IgD-negative memory B cell (primary cell): ENCODE data around the gene PTK6. TPM values are rescaled to one million over a fixed set of nuclear protein-coding genes. Genes with fewer than 3 reads are reported as not detected.

ENCODE experiments used
- H3K27ac Mint-ChIP-seq, 3 donors: one replicate each; pipeline ENCODE4 v1.8.0; 2020 to 2022; ENCODE audit warnings: mild to moderate bottlenecking in 3 of 3, mixed read lengths in 3 of 3, moderate library complexity in 1 of 3
- H3K27me3 Mint-ChIP-seq: one replicate; pipeline ENCODE4 v1.8.0; 2021; ENCODE audit warnings: mixed read lengths
- H3K36me3 Mint-ChIP-seq: one replicate; pipeline ENCODE4 v1.8.0; 2020; ENCODE audit warnings: mild to moderate bottlenecking, mixed read lengths
- H3K4me1 Mint-ChIP-seq, 3 donors: one replicate each; pipeline ENCODE4 v1.8.0; 2020 to 2022; ENCODE audit warnings: mixed read lengths in 3 of 3, mild to moderate bottlenecking in 1 of 3
- H3K4me3 Mint-ChIP-seq, 4 donors: one replicate each; pipeline ENCODE4 v1.8.0; 2020 to 2022; ENCODE audit warnings: mild to moderate bottlenecking in 4 of 4, mixed read lengths in 4 of 4, moderate library complexity in 3 of 4
- H3K9me3 Mint-ChIP-seq, 3 donors: one replicate each; pipeline ENCODE4 v1.8.0; 2020 to 2021; ENCODE audit warnings: mixed read lengths in 3 of 3, mild to moderate bottlenecking in 1 of 3
- polyA plus RNA-seq: library from polyadenylated mRNA; unstranded; fragments of 300-500 nt; fragmentation: Illumina TruSeq; gene quantifications from one replicate; pipeline ENCODE4 v1.2.3, GENCODE V29; 2021

PTK6 gene
- polyA plus RNA-seq, 1 donor from 2014 or later = 1.3 TPM

- Mint-ChIP-seq H3K9me3 (peaks cover 3 to 13% (median 6%) of the 10 kb centered on the region in 3 donors), H3K4me1 (no peaks in the 10 kb centered on the region), H3K4me3 (no peak overlapping the region), H3K36me3 (peaks cover 3% of the 10 kb centered on the region), H3K27me3 (peaks cover 23% of the 10 kb centered on the region), H3K27ac (no peak overlapping the region)
These were observed 29.0 kb downstream of the PTK6 start for GRCh38 chr20:63508072-63508768.

- H3K27ac Mint-ChIP-seq = no peak overlapping the region
- H3K9me3 Mint-ChIP-seq = peaks cover 2 to 12% (median 3%) of the 10 kb centered on the region in 3 donors
- H3K4me3 Mint-ChIP-seq = peak overlapping the region in 1 of 4 donors; percentile 77
- no peaks in the 10 kb centered on the region for H3K4me1 Mint-ChIP-seq
- peaks cover 3% of the 10 kb centered on the region for H3K36me3 Mint-ChIP-seq
- H3K27me3 Mint-ChIP-seq = peaks cover 22% of the 10 kb centered on the region
These were observed 30.0 kb downstream of the PTK6 start for GRCh38 chr20:63507083-63507743.

GRCh38 chr20:63505723-63506122 is 31.5 kb downstream of the PTK6 start:
- Mint-ChIP-seq H3K27me3 (peaks cover 18% of the 10 kb centered on the region), H3K36me3 (peaks cover 3% of the 10 kb centered on the region), H3K9me3 (peaks cover 2 to 12% (median 3%) of the 10 kb centered on the region in 3 donors), H3K4me1 (no peaks in the 10 kb centered on the region), H3K27ac (no peak overlapping the region), H3K4me3 (no peak overlapping the region)

- no peak overlapping the region for H3K4me3 Mint-ChIP-seq
- peak overlapping the region in 1 of 3 donors; percentile 8 for H3K27ac Mint-ChIP-seq
- H3K36me3 Mint-ChIP-seq = peaks cover 3% of the 10 kb centered on the region
- no peaks in the 10 kb centered on the region for H3K4me1 Mint-ChIP-seq
- H3K27me3 Mint-ChIP-seq = peaks cover 16% of the 10 kb centered on the region
- peaks cover 2 to 12% (median 3%) of the 10 kb centered on the region in 3 donors for H3K9me3 Mint-ChIP-seq
These were observed 31.9 kb downstream of the PTK6 start for GRCh38 chr20:63505281-63505680.

GRCh38 chr20:63504642-63505041 is 32.5 kb downstream of the PTK6 start:
- Mint-ChIP-seq H3K9me3 (peaks cover 2 to 12% (median 3%) of the 10 kb centered on the region in 3 donors), H3K36me3 (peaks cover 3% of the 10 kb centered on the region), H3K4me3 (no peak overlapping the region), H3K27ac (peak overlapping the region in 1 of 3 donors; percentile 8), H3K27me3 (peaks cover 14% of the 10 kb centered on the region), H3K4me1 (no peaks in the 10 kb centered on the region)

GRCh38 chr20:63503524-63503923 is 33.7 kb downstream of the PTK6 start:
- peaks cover 2 to 12% (median 3%) of the 10 kb centered on the region in 3 donors for H3K9me3 Mint-ChIP-seq
- H3K27ac Mint-ChIP-seq = no peak overlapping the region
- H3K27me3 Mint-ChIP-seq = peaks cover 10% of the 10 kb centered on the region
- no peak overlapping the region for H3K4me3 Mint-ChIP-seq
- H3K4me1 Mint-ChIP-seq = no peaks in the 10 kb centered on the region
- peaks cover 3% of the 10 kb centered on the region for H3K36me3 Mint-ChIP-seq

- no peak overlapping the region for H3K27ac Mint-ChIP-seq
These were observed 34.5 kb downstream of the PTK6 start for GRCh38 chr20:63502671-63503172.

GRCh38 chr20:63501818-63502670 is 35.1 kb downstream of the PTK6 start:
- Mint-ChIP-seq H3K27ac (no peak overlapping the region), H3K4me3 (no peak overlapping the region), H3K27me3 (peaks cover 10% of the 10 kb centered on the region), H3K4me1 (no peaks in the 10 kb centered on the region), H3K36me3 (peaks cover 3% of the 10 kb centered on the region), H3K9me3 (peaks cover 2 to 12% (median 3%) of the 10 kb centered on the region in 3 donors)

More at GRCh38 chr20:63502671-63503172, 34.5 kb downstream of the PTK6 start:
- Mint-ChIP-seq H3K4me3 (no peak overlapping the region), H3K36me3 (peaks cover 3% of the 10 kb centered on the region), H3K9me3 (peaks cover 2 to 12% (median 3%) of the 10 kb centered on the region in 3 donors), H3K27me3 (peaks cover 7% of the 10 kb centered on the region), H3K4me1 (no peaks in the 10 kb centered on the region)

- Mint-ChIP-seq H3K36me3 (peaks cover 3% of the 10 kb centered on the region), H3K4me1 (peaks cover 0 to 1% (median 0%) of the 10 kb centered on the region in 3 donors), H3K9me3 (peaks cover 2 to 12% (median 3%) of the 10 kb centered on the region in 3 donors), H3K27me3 (peaks cover 11% of the 10 kb centered on the region), H3K27ac (no peak overlapping the region), H3K4me3 (peak overlapping the region in 1 of 4 donors; percentile 23)
These were observed 36.0 kb downstream of the PTK6 start for GRCh38 chr20:63500902-63501817.

- peaks cover 3% of the 10 kb centered on the region for H3K36me3 Mint-ChIP-seq
- peaks cover 0 to 1% (median 0%) of the 10 kb centered on the region in 3 donors for H3K4me1 Mint-ChIP-seq
- H3K4me3 Mint-ChIP-seq = peak overlapping the region in 2 of 4 donors; percentile 8 to 52
- peaks cover 2 to 12% (median 3%) of the 10 kb centered on the region in 3 donors for H3K9me3 Mint-ChIP-seq
- no peak overlapping the region for H3K27ac Mint-ChIP-seq
- peaks cover 12% of the 10 kb centered on the region for H3K27me3 Mint-ChIP-seq
These were observed 36.9 kb downstream of the PTK6 start for GRCh38 chr20:63500151-63500901.

- no peaks in the 10 kb centered on the region for H3K36me3 Mint-ChIP-seq
- peaks cover 2 to 4% (median 3%) of the 10 kb centered on the region in 3 donors for H3K9me3 Mint-ChIP-seq
- H3K4me1 Mint-ChIP-seq = peaks cover 0 to 1% (median 0%) of the 10 kb centered on the region in 3 donors
- no peak overlapping the region for H3K4me3 Mint-ChIP-seq
- H3K27me3 Mint-ChIP-seq = peaks cover 11% of the 10 kb centered on the region
- no peak overlapping the region for H3K27ac Mint-ChIP-seq
These were observed 37.7 kb downstream of the PTK6 start for GRCh38 chr20:63499338-63499969.

GRCh38 chr20:63498960-63499337 is 38.2 kb downstream of the PTK6 start, which contains the start of gene EEF1A2:
EEF1A2 (minus strand) TSS chr20:63499083; CDS start chr20:63497763, 1,320 bp downstream.
- H3K4me1 Mint-ChIP-seq = peaks cover 0 to 1% (median 0%) of the 10 kb centered on the region in 3 donors
- no peak within 1 kb of the TSS for H3K27ac Mint-ChIP-seq
- H3K9me3 Mint-ChIP-seq = peaks cover 0 to under 1% (median under 1%) of the 10 kb centered on the region in 3 donors
- H3K36me3 Mint-ChIP-seq = no peaks in the 10 kb centered on the region
- peak within 1 kb of the TSS in 1 of 4 donors; percentile 30 for H3K4me3 Mint-ChIP-seq
- peaks cover 11% of the 10 kb centered on the region for H3K27me3 Mint-ChIP-seq
